Erythroblast (primary cell): ENCODE measurements around the gene INO80.

ENCODE experiments used
- GATA1 ChIP-seq: IDR thresholded peaks from 2 replicates; pipeline ENCODE4 v1.6.1; 2011; ENCODE audit warnings: low read depth, mild to moderate bottlenecking, control low read depth, low read length, moderate library complexity
- POLR2A ChIP-seq: IDR thresholded peaks from 2 replicates; pipeline ENCODE4 v1.6.1; 2011; ENCODE audit warnings: mild to moderate bottlenecking, low read length

GRCh38 chr15:40960925-40961324, 155.2 kb downstream of the INO80 start:
- TF ChIP-seq POLR2A (no peak), GATA1 (no peak)
